Measurements from ENCODE around the gene HMCN2. TPM values are rescaled to one million over a fixed set of nuclear protein-coding genes. Genes with fewer than 3 reads are reported as not detected.

Gene HMCN2
- total and polyA plus RNA-seq, 2 donors from 2014 or later = 0.99 to 8.6 TPM

- Histone ChIP-seq H3K27ac (ENCODE audit: low read depth in 2 of 2, low read length in 2 of 2) (no peak overlapping the region), H3K27me3 (ENCODE audit: control insufficient read depth, insufficient read depth, low read length) (no peaks in the 10 kb centered on the region), H3K9ac (ENCODE audit: low read length in 3 of 3) (no peak overlapping the region), H3K9me3 (ENCODE audit: control insufficient read depth in 2 of 3, insufficient read depth in 1 of 3, low read length in 3 of 3) (peaks cover 0 to 7% (median 0%) of the 10 kb centered on the region in 3 donors), H3K4me3 (ENCODE audit: low read length in 3 of 3) (no peak overlapping the region), H3K36me3 (ENCODE audit: control insufficient read depth in 2 of 3, insufficient read depth in 3 of 3, low read length in 3 of 3) (no peaks in the 10 kb centered on the region), H3K4me1 (ENCODE audit: control insufficient read depth in 2 of 3, insufficient read depth in 2 of 3, low read depth in 1 of 3, low read length in 3 of 3) (peaks cover 0 to 2% (median 0%) of the 10 kb centered on the region in 3 donors)
- DNase-seq = peak in 2 of 5 donors; percentile 61 to 70
- FAIRE-seq = no peak
- intact Hi-C loops (cut with DNase I) = no loop called here
- TF ChIP-seq CTCF (IDR thresholded peaks at IDR 0.05; ENCODE audit: borderline replicate concordance, extremely low read depth, insufficient read depth) = peak; percentile 79
Measured at GRCh38 chr9:130343445-130343918, 77.9 kb downstream of the HMCN2 start.

DNA sequence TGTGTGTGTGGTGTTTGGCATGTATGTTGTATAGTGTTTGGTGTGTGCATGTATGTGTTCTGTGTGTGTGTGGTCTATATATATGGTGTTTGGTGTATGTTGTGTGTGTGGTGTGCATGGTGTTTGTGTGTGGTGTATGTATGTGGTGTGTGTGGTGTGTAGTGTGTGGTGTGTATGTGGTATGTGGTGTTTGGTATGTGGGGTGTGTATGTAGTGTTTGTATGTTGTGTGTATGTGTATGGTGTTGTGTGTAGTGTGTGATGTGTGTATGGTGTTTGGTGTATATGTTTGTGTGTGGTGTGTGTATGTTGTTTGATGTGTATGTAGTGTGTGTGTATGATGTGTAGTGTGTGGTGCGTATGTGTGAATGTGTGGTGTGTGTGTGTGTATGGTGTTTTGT lies 78.8 kb downstream of the HMCN2 start:
- DNase-seq (no peak), FAIRE-seq (no peak)
- no peaks in the 10 kb centered on the region for H3K36me3 ChIP-seq (ENCODE audit: control insufficient read depth in 2 of 3, insufficient read depth in 3 of 3, low read length in 3 of 3)
- TF ChIP-seq CTCF (IDR thresholded peaks at IDR 0.05; ENCODE audit: borderline replicate concordance, extremely low read depth, insufficient read depth) = no peak
- intact Hi-C loops (cut with DNase I) = no loop called here
- no peak overlapping the region for H3K9ac ChIP-seq (ENCODE audit: low read length in 3 of 3)
- H3K4me3 ChIP-seq (ENCODE audit: low read length in 3 of 3) = peak overlapping the region in 1 of 3 donors; percentile 0
- H3K4me1 ChIP-seq (ENCODE audit: control insufficient read depth in 2 of 3, insufficient read depth in 2 of 3, low read depth in 1 of 3, low read length in 3 of 3) = peaks cover 0 to 2% (median 0%) of the 10 kb centered on the region in 3 donors
- no peak overlapping the region for H3K27ac ChIP-seq (ENCODE audit: low read depth in 2 of 2, low read length in 2 of 2)
- H3K9me3 ChIP-seq (ENCODE audit: control insufficient read depth in 2 of 3, insufficient read depth in 1 of 3, low read length in 3 of 3) = peaks cover 0 to 7% (median 0%) of the 10 kb centered on the region in 3 donors
- no peaks in the 10 kb centered on the region for H3K27me3 ChIP-seq (ENCODE audit: control insufficient read depth, insufficient read depth, low read length)

DNA sequence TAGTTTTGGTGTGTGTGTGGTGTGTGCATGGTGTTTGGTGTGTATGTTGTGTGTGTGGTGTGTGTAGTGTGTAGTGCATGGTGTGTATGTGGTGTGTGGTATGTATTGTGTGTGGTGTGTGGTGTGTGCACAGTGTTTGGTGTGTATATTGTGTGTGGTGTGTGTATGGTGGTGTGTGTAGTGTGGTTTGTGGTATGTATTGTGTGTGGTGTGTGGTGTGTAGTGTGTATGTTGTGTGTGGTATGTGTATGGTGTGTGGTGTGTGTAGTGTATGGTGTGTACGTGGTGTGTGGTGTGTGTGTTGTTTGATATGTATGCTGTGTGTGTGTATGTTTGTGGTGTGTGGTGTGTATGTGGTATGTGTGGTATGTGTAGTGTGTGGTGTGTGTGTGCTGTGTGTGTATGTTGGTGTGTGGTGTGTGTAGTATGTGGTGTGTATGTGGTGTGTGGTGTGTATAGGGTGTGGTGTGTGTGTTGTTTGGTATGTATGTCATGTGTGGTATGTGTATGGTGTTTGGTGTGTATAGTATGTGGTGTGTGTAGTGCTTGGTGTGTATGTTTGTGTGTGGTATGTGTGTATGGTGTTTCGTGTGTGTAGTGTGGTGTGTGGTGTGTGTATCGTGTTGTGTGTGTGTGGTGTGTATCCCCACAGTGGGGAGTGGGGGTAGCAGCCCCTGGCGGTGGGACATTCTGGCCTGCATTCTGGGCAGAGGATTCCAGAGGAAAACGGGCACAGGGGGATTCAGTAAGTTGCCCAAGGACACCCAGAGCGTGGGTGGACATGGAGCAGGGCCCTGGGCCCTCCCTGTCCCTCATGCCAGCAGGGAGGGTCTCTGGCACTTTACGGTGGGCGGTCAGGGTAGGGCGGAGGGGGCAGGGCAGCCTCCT lies 79.7 kb downstream of the HMCN2 start:
- H3K36me3 ChIP-seq (ENCODE audit: control insufficient read depth in 2 of 3, insufficient read depth in 3 of 3, low read length in 3 of 3) = no peaks in the 10 kb centered on the region
- H3K9me3 ChIP-seq (ENCODE audit: control insufficient read depth in 2 of 3, insufficient read depth in 1 of 3, low read length in 3 of 3) = peaks cover 0 to 7% (median 0%) of the 10 kb centered on the region in 3 donors
- H3K4me1 ChIP-seq (ENCODE audit: control insufficient read depth in 2 of 3, insufficient read depth in 2 of 3, low read depth in 1 of 3, low read length in 3 of 3) = peaks cover 0 to 2% (median 0%) of the 10 kb centered on the region in 3 donors
- no peaks in the 10 kb centered on the region for H3K27me3 ChIP-seq (ENCODE audit: control insufficient read depth, insufficient read depth, low read length)
- peak overlapping the region in 1 of 3 donors; percentile 0 for H3K4me3 ChIP-seq (ENCODE audit: low read length in 3 of 3)
- FAIRE-seq (no peak), DNase-seq (peak in 1 of 5 donors; percentile 47)
- H3K9ac ChIP-seq (ENCODE audit: low read length in 3 of 3) = no peak overlapping the region
- intact Hi-C loops (cut with DNase I) = no loop called here
- H3K27ac ChIP-seq (ENCODE audit: low read depth in 2 of 2, low read length in 2 of 2) = no peak overlapping the region
- no peak for TF ChIP-seq CTCF (IDR thresholded peaks at IDR 0.05; ENCODE audit: borderline replicate concordance, extremely low read depth, insufficient read depth)
